Measurements from ENCODE around the gene IQCH. TPM values are rescaled to one million over a fixed set of nuclear protein-coding genes. Genes with fewer than 3 reads are reported as not detected.

Gene IQCH
- total and polyA plus RNA-seq, 9 of the 15 experiments (the other 6 are each of a cell fraction or from before 2014, with no cell fraction given): 1.8 to 3.9 (median 2.7) TPM

- TF ChIP-seq ZSCAN29 (IDR thresholded peaks at IDR 0.05): no peak; the same call in 1 of the 2 replicates
- TF ChIP-seq CLOCK (CRISPR knock-in tag; IDR thresholded peaks at IDR 0.05; ENCODE audit: borderline replicate concordance): no peak
- TF ChIP-seq ZNF583 (CRISPR knock-in tag; IDR thresholded peaks at IDR 0.05): no peak
- TF ChIP-seq POLR2AphosphoS5 (IDR thresholded peaks at IDR 0.05; ENCODE audit: control insufficient read depth, insufficient read depth, low read depth, low read length): peak; percentile 72; the same call in 1 of the 2 replicates
- TF ChIP-seq SRSF7 (optimal IDR thresholded peaks at IDR 0.05; ENCODE audit: low read depth, low read length): no peak
- TF ChIP-seq ZBTB7A (IDR thresholded peaks at IDR 0.05; ENCODE audit: borderline replicate concordance, control insufficient read depth, low read depth, low read length): peak; percentile 58
- TF ChIP-seq CXXC5 (CRISPR knock-in tag; IDR thresholded peaks at IDR 0.05): peak; percentile 96
- peak; percentile 84 for TF ChIP-seq HMGN3 (IDR thresholded peaks at IDR 0.05; ENCODE audit: borderline replicate concordance, extremely low read depth, insufficient read length, low read depth, low read length)
- TF ChIP-seq TBP (optimal IDR thresholded peaks at IDR 0.05; ENCODE audit: low read depth, low read length): peak; percentile 75
- no peak for TF ChIP-seq ZNF133 (CRISPR knock-in tag; IDR thresholded peaks at IDR 0.05)
- peak; percentile 48; the same call in 1 of the 2 replicates for TF ChIP-seq ELF4 (CRISPR knock-in tag; IDR thresholded peaks at IDR 0.05)
- TF ChIP-seq ZFP30 (CRISPR knock-in tag; IDR thresholded peaks at IDR 0.05; ENCODE audit: borderline replicate concordance): no peak
- TF ChIP-seq CREM (IDR thresholded peaks at IDR 0.05; ENCODE audit: low read depth): 0 out of 2 replicates have a peak, but pooled peaks have one; percentile 57
- TF ChIP-seq SNIP1 (IDR thresholded peaks at IDR 0.05; ENCODE audit: low read depth): no peak
- TF ChIP-seq NR2C2 (CRISPR knock-in tag; IDR thresholded peaks at IDR 0.05): peak; percentile 94
- TF ChIP-seq NR2C2 (tag; IDR thresholded peaks at IDR 0.05): peak; percentile 100
- no peak for TF ChIP-seq HDAC6 (IDR thresholded peaks at IDR 0.05; ENCODE audit: low read depth, low read length)
- no peak for TF ChIP-seq EP300 (IDR thresholded peaks at IDR 0.05; ENCODE audit: low read length)
- TF ChIP-seq DEAF1 (CRISPR knock-in tag; IDR thresholded peaks at IDR 0.05): no peak
- TF ChIP-seq ZNF212 (CRISPR knock-in tag; IDR thresholded peaks at IDR 0.05): no peak
- peak; percentile 96 for TF ChIP-seq NR2C1 (IDR thresholded peaks at IDR 0.05)
- peak; percentile 97 for TF ChIP-seq NR2C1 (tag; IDR thresholded peaks at IDR 0.05)
- 0 out of 2 replicates have a peak, but pooled peaks have one; percentile 15 for TF ChIP-seq ZNF384 (IDR thresholded peaks at IDR 0.05; ENCODE audit: low read depth, low read length)
- no peak for TF ChIP-seq TSC22D4 (tag; IDR thresholded peaks at IDR 0.05)
- TF ChIP-seq ZNF41 (CRISPR knock-in tag; conservative IDR thresholded peaks at IDR 0.05): no peak
These were observed 288.1 kb downstream of the IQCH start, which contains the start of gene MAP2K5 (continued) for GRCh38 chr15:67542420-67543347.

Data from K562 (cell line).